Esophagus muscularis mucosa (tissue), 3 donors: ENCODE measurements around the gene CNBD2.
"Not testable (repeated sequence)": the region's sequence is repeated elsewhere in the genome, so short reads cannot be mapped to it uniquely, and the experiment has no call there.

Experiments
- CTCF ChIP-seq, 3 experiments: fragments of 200-600 bp in 2 of 3; fragments of 450-650 bp in 1 of 3; sonication (generic) in 2 of 3; IDR thresholded peaks; one replicate each; pipeline ENCODE4 v1.5.1; 2017 to 2019; ENCODE audit warnings: antibody characterized with exemption in 3 of 3, mild to moderate bottlenecking in 2 of 3, moderate library complexity in 1 of 3
- POLR2A ChIP-seq: fragments of 450-650 bp; IDR thresholded peaks from one replicate; pipeline ENCODE4 v1.6.1; 2017; ENCODE audit warnings: antibody characterized with exemption, moderate library complexity, mild to moderate bottlenecking, low read depth
- POLR2AphosphoS5 ChIP-seq, 2 donors: sonication (generic); formaldehyde crosslinking; IDR thresholded peaks; one replicate each; pipeline ENCODE4 v1.6.1; 2017; ENCODE audit warnings: antibody characterized with exemption in 2 of 2

- TF ChIP-seq CTCF (IDR thresholded peaks at IDR 0.05); POLR2A; POLR2AphosphoS5 (IDR thresholded peaks at IDR 0.05): not testable (repeated sequence)
Measured at GRCh38 chr20:36068526-36068925, 100.1 kb downstream of the CNBD2 start.
